ENCODE results near the gene FAM200A. TPM values are rescaled to one million over a fixed set of nuclear protein-coding genes. Genes with fewer than 3 reads are reported as not detected.
A peak's percentile ranks its signal among the peaks of the same experiment; 100 is the strongest.
"Not testable (repeated sequence)": the region's sequence is repeated elsewhere in the genome, so short reads cannot be mapped to it uniquely, and the experiment has no call there.

FAM200A gene
- total RNA-seq, 4 donors from 2014 or later = 2.8 to 5.8 (median 3.3) TPM

DNA sequence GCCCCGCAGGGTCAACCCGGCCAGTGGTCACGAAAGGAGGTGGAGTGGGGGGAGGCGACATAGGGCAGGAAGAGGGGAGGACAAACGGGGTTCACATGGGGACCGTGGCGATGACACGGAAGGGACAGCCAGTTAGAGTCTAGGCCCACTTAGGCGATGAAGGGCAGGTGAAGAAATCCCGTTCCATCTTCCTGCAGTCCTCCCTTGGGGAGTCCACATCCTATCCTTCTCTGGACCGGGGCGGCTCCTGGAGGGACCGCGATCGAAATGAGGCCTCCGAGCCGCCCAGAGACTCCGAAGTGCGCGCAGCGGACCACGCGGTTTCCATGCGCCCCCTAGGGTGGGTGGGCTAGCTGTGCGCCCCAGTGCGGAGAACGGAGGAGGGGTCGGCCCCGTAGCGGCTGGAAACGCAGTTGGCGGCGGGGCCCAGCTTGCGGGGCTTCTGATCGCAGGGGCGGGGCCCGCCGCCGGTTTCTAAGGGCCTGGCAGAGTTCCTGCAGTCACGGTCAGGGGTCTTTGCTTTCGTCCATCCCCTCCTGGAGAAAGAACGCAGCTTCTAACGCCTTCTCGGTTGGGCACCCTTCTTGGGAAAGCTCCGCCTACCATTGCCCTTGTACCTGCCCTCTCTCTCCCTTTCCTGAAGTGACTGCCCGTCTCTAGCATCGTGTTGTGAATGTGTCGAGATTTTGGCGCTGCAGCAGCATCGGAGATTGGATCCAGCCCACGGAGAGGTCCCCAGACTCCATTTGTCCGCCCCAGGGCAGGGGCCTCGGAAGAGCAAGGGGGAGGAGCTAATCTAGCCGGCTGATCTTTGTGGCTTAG lies 28.3 kb upstream of the FAM200A start:
- ATAC-seq (ENCODE audit: low FRiP score) (peak; percentile 61), DNase-seq (ENCODE audit: low spot score) (no peak)
- TF ChIP-seq, protein P1, sequence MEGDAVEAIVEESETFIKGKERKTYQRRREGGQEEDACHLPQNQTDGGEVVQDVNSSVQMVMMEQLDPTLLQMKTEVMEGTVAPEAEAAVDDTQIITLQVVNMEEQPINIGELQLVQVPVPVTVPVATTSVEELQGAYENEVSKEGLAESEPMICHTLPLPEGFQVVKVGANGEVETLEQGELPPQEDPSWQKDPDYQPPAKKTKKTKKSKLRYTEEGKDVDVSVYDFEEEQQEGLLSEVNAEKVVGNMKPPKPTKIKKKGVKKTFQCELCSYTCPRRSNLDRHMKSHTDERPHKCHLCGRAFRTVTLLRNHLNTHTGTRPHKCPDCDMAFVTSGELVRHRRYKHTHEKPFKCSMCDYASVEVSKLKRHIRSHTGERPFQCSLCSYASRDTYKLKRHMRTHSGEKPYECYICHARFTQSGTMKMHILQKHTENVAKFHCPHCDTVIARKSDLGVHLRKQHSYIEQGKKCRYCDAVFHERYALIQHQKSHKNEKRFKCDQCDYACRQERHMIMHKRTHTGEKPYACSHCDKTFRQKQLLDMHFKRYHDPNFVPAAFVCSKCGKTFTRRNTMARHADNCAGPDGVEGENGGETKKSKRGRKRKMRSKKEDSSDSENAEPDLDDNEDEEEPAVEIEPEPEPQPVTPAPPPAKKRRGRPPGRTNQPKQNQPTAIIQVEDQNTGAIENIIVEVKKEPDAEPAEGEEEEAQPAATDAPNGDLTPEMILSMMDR (IDR thresholded peaks at IDR 0.05) = no peak

GRCh38 chr7:99579281-99579955 lies 27.5 kb upstream of the FAM200A start:
- TF ChIP-seq, protein P1 (IDR thresholded peaks at IDR 0.05) = no peak
- ATAC-seq (ENCODE audit: low FRiP score) = no peak
- DNase-seq (ENCODE audit: low spot score) = no peak

- TF ChIP-seq, protein P1 (IDR thresholded peaks at IDR 0.05) = no peak
- DNase-seq (ENCODE audit: low spot score) (no peak), ATAC-seq (ENCODE audit: low FRiP score) (no peak)
These were observed 24.3 kb upstream of the FAM200A start for GRCh38 chr7:99576251-99576650.

DNA sequence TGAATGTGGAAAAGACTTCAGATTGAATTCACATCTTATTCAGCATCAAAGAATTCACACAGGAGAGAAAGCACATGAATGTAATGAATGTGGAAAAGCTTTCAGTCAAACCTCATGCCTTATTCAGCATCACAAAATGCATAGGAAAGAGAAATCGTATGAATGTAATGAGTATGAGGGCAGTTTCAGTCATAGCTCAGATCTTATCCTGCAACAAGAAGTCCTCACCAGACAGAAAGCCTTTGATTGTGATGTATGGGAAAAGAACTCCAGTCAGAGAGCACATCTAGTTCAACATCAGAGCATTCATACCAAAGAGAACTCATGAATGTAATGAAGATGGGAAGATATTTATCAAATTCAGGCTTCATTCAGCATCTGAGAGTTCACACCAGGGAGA lies 21.3 kb upstream of the FAM200A start:
- TF ChIP-seq, protein P1 (IDR thresholded peaks at IDR 0.05) = no peak
- ATAC-seq (ENCODE audit: low FRiP score) (no peak), DNase-seq (ENCODE audit: low spot score) (no peak)

DNA sequence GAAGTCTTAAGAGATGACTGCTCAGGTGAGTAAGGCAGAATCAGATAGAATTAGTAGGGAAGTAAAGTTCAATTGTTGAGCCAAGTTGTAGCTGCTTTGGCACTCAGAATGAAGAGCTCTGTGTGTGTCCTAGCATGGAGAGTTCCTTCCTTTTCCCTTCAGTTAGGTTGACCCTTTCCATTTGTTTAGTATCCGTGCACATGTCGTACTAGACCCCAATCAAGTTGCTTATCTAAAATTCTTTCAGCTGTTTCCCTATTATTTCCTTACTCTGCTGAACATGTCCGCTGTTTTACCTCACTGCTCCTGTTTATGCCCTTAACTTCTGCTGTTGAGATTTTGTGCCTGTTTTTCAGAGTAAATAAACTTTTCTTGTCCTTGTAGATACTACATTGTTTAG lies 19.9 kb upstream of the FAM200A start:
- TF ChIP-seq, protein P1 (IDR thresholded peaks at IDR 0.05) = no peak
- ATAC-seq (ENCODE audit: low FRiP score) (no peak), DNase-seq (ENCODE audit: low spot score) (no peak)

DNA sequence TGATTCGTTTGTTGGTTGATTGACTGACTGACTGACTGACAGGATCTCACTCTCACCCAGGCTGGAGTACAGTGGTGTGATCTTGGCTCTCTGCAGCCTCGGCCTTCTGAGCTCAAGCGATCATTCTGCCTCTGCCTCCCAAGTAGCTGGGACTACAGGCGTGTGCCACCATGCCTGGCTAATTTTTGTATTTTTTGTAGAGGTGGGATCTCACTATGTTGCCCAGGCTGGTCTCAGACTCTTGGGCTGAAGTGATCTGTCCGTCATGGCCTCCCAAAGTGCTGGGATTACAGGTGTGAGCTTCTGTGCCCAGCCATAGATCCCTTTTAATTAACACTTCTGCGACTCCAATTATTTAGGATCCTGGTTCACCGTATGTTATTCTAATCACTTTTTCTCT lies 16.9 kb upstream of the FAM200A start:
- DNase-seq (ENCODE audit: low spot score) = not testable (repeated sequence)

DNA sequence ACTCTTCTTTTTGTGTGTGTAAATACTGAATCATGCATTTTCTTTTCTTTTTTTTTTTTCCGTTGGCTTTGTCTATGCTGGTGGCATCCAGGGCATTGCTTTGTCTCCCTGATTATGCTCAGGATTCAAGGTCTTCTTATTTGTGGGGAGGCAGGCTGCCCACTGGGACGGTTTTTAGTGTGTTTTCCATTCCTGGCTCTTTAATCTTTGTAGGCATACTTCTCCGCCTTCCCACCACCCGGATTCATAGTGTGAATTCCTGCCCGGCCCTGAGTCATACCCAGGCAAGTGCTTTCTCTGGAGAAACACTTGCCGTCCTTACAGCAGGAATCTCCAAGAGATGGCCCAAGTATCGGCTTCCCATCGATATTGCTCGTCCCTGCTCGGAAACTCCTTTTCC lies 11.7 kb upstream of the FAM200A start:
- TF ChIP-seq, protein P1 (IDR thresholded peaks at IDR 0.05) = no peak
- no peak for DNase-seq (ENCODE audit: low spot score)
- ATAC-seq (ENCODE audit: low FRiP score) = no peak

More for the DNA sequence above, 16.9 kb upstream of the FAM200A start:
- ATAC-seq (ENCODE audit: low FRiP score) = not testable (repeated sequence)

Data from omental fat pad (tissue), 4 donors.